Glutamatergic neuron (in vitro differentiated cells): ENCODE data around the gene POMGNT2. TPM values are rescaled to one million over a fixed set of nuclear protein-coding genes. Genes with fewer than 3 reads are reported as not detected.

Experiments
- DNase-seq: peaks from one replicate; pipeline ENCODE4 v3.0.0; 2022
- H3K27ac Mint-ChIP-seq: one replicate; pipeline ENCODE4 v1.8.0; 2020; ENCODE audit warnings: mild to moderate bottlenecking, mixed read lengths, inconsistent platforms; ENCODE audit not compliant: unreplicated experiment
- H3K27me3 Mint-ChIP-seq: one replicate; pipeline ENCODE4 v1.8.0; 2020; ENCODE audit warnings: mild to moderate bottlenecking, moderate library complexity, mixed read lengths, inconsistent platforms; ENCODE audit not compliant: unreplicated experiment
- H3K36me3 Mint-ChIP-seq: one replicate; pipeline ENCODE4 v1.8.0; 2020; ENCODE audit warnings: mild to moderate bottlenecking, mixed read lengths, inconsistent platforms; ENCODE audit not compliant: unreplicated experiment
- H3K4me1 Mint-ChIP-seq: one replicate; pipeline ENCODE4 v1.8.0; 2020; ENCODE audit warnings: mild to moderate bottlenecking, low read depth, mixed read lengths, inconsistent platforms; ENCODE audit not compliant: unreplicated experiment
- H3K4me3 Mint-ChIP-seq: one replicate; pipeline ENCODE4 v1.8.0; 2020; ENCODE audit warnings: mild to moderate bottlenecking, mixed read lengths, inconsistent platforms; ENCODE audit not compliant: unreplicated experiment
- H3K9me3 Mint-ChIP-seq: one replicate; pipeline ENCODE4 v1.8.0; 2020; ENCODE audit warnings: mild to moderate bottlenecking, moderate library complexity, mixed read lengths, inconsistent platforms; ENCODE audit not compliant: unreplicated experiment
- total RNA-seq: library from RNA; stranded (reverse); fragmentation: NEBNext Ultra II Directional; extraction: Animal tissue kit (Norgen Biotek cat#: 25700); gene quantifications from one replicate; pipeline ENCODE4 v1.2.1, GENCODE V29; 2021; ENCODE audit not compliant: unreplicated experiment
- TF ChIP-seq, protein P1 (sequence below): fragments of 200-600 bp; sonication (generic); IDR thresholded peaks from one replicate; pipeline ENCODE4 v1.5.0; 2021; ENCODE audit not compliant: partially characterized antibody, unreplicated experiment

The POMGNT2 gene
- total RNA-seq, 1 donor from 2014 or later, result 31.1 TPM

DNA sequence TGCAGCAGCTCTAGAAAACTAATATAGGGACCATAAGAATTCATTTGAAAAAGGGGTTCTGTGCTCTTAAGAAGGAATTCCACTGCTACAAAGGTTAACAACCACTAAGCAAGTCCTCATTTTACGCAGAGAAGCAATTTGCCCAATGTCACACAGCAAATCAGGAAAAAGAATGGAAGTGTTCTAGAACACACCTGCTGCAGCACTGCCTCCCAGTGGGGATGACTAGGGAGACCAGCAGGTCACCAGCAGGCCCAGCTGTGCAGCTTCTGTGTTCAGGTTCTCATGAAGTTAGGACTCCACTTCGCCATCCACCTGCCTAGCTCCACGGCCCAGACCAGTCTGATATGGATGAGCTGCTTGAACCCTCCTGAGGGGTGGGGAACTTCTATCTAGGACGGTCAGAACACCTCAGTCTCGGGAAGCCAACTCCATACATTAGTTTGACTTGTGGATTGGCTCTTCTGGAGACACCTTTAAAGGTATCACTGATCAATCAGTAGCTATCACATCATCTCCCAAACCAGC lies 18.6 kb downstream of the POMGNT2 start:
- peaks cover 12% of the 10 kb centered on the region for H3K36me3 Mint-ChIP-seq
- no peak overlapping the region for H3K27ac Mint-ChIP-seq
- no peak for DNase-seq
- no peaks in the 10 kb centered on the region for H3K4me1 Mint-ChIP-seq
- H3K4me3 Mint-ChIP-seq, result no peak overlapping the region
- no peaks in the 10 kb centered on the region for H3K9me3 Mint-ChIP-seq
- no peaks in the 10 kb centered on the region for H3K27me3 Mint-ChIP-seq
- TF ChIP-seq, protein P1, sequence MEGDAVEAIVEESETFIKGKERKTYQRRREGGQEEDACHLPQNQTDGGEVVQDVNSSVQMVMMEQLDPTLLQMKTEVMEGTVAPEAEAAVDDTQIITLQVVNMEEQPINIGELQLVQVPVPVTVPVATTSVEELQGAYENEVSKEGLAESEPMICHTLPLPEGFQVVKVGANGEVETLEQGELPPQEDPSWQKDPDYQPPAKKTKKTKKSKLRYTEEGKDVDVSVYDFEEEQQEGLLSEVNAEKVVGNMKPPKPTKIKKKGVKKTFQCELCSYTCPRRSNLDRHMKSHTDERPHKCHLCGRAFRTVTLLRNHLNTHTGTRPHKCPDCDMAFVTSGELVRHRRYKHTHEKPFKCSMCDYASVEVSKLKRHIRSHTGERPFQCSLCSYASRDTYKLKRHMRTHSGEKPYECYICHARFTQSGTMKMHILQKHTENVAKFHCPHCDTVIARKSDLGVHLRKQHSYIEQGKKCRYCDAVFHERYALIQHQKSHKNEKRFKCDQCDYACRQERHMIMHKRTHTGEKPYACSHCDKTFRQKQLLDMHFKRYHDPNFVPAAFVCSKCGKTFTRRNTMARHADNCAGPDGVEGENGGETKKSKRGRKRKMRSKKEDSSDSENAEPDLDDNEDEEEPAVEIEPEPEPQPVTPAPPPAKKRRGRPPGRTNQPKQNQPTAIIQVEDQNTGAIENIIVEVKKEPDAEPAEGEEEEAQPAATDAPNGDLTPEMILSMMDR, result no peak

DNA sequence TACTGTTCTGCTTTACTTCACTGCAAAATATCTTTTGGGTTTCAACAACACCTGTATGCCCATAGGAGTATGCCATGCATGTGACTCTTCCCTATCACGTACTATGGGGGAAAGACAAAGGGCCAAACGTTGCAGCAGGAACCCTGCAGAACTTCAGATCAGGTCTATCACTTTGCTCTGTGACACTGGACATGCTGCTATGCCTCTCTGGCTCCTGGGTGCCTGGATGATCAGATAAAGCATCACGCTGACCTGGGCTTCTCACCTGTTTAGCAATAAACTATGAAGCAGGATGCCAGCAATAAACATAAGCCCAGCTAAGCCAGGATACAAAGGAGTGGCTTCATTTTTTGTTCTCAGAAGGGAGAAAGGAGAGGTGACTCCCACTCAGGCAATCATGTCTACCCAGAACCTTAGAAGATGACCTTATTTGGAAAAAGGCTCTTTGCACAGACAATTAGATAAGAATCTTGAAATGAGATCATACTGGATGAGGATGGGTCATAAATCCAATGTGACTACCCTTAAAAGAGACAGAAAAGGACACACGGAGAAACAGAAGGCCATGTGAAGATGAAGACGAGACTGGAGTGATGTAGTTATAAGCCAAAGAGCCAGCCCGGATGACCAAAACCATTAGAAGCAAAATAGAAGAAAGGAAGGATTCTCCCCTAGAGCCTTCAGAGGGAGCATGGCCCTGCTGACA lies 19.3 kb downstream of the POMGNT2 start:
- peaks cover 12% of the 10 kb centered on the region for H3K36me3 Mint-ChIP-seq

DNA sequence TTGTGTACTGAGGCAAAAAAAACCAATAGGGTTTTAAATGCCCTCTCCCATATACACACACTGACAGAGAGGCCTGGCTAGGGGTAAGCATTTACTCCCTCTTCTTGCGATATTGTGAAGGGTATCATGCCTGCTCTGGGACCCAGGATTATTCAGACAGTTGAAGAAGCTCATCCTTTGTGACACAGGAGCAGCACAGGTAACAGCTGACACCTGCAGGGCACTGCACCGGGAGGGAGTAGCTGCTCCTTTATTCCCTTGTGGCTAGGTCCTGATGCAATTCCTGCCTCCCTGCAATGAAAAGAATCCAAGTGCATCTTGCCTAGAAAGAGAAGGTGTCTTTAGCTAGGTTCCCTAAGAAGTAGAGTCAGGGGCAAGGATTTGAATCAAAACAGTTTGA lies 23.4 kb downstream of the POMGNT2 start:
- Mint-ChIP-seq H3K36me3 (peaks cover 36% of the 10 kb centered on the region), H3K4me3 (no peak overlapping the region), H3K27me3 (peaks cover 3% of the 10 kb centered on the region), H3K9me3 (peaks cover 2% of the 10 kb centered on the region), H3K27ac (no peak overlapping the region), H3K4me1 (no peaks in the 10 kb centered on the region)
- no peak for DNase-seq
- TF ChIP-seq, protein P1, result no peak

More for the DNA sequence above, 19.3 kb downstream of the POMGNT2 start:
- H3K4me1 Mint-ChIP-seq, result no peaks in the 10 kb centered on the region
- TF ChIP-seq, protein P1, result no peak
- no peak for DNase-seq
- H3K4me3 Mint-ChIP-seq, result no peak overlapping the region
- H3K27me3 Mint-ChIP-seq, result no peaks in the 10 kb centered on the region
- no peaks in the 10 kb centered on the region for H3K9me3 Mint-ChIP-seq
- no peak overlapping the region for H3K27ac Mint-ChIP-seq

DNA sequence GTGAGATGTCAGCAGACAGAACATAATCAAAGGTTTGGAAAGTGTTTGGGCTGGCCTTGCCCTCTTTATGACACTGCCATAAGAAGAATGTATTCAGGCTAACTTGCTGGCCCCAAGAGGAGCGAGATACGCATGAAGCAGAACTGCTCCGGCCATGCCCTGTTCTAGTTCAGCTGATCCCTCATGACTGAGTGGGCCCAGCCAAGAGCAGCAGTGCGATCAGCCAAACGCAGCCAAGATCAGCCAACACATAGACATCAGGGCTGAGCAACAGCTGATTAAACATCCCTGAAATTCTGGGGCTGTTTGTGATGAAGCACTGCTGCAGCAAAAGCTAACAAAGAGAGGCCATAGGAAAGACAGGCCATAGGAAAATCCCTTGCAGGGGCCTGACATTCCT lies 24.1 kb downstream of the POMGNT2 start:
- Mint-ChIP-seq H3K9me3 (peaks cover 2% of the 10 kb centered on the region), H3K4me1 (no peaks in the 10 kb centered on the region), H3K4me3 (no peak overlapping the region), H3K36me3 (peaks cover 36% of the 10 kb centered on the region), H3K27ac (no peak overlapping the region), H3K27me3 (peaks cover 3% of the 10 kb centered on the region)
- DNase-seq, result no peak
- TF ChIP-seq, protein P1, result no peak
